GM19452 (cell line): Measurements from ENCODE around the gene CAMTA1.

Experiments
- ATAC-seq: cut with Tn5 transposase; IDR thresholded peaks from one replicate; pipeline ENCODE4 v1.9.1; 2021; ENCODE audit not compliant: unreplicated experiment

The CAMTA1 gene

DNA sequence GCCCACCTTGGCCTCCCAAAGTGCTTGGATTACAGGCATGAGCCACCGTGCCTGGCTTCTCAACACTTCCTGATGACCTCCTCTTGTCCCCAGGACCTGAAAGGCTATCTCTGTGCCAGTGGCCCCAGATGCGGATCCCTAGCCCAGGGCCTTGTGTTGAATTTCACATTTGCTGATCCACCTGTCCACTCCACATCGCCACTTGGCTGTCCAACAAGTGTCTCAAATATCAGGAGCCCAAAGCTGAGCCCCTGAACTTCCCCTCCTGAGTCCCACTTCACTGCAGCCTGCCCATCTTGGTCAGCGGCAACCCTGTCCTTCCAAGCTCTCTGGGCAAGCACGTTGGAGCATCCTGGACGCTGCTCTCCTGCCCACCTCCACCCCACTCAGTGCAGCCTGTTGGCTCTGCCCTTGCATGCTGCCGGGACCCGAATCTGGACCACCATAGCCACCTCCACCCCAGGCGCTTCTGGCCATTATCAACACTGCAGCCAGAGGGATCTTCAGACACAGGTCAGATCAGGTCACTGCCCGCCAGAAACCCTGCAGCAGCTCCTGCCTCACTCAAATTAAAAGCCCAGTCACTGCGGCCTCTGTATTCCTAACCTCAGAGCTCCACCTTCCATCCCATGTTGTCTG lies 633.3 kb downstream of the CAMTA1 start:
- no peak for ATAC-seq

DNA sequence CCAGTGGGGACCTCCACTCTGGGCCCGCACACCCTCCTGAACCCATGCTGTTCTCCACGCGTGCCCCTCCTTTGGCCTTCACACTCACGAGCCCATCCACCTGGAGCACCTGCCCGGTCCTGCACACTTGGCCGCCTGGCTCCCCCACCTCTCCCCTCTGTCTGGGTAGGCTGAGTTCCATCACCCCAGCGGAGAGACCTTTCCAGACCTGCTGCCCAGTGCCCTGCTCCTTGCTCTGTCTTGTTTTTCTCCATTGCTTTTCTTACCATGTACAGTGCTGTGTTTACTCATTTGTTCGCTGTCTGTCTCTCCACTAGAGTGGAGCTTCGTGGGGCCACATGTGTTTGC lies 634.8 kb downstream of the CAMTA1 start:
- no peak for ATAC-seq

DNA sequence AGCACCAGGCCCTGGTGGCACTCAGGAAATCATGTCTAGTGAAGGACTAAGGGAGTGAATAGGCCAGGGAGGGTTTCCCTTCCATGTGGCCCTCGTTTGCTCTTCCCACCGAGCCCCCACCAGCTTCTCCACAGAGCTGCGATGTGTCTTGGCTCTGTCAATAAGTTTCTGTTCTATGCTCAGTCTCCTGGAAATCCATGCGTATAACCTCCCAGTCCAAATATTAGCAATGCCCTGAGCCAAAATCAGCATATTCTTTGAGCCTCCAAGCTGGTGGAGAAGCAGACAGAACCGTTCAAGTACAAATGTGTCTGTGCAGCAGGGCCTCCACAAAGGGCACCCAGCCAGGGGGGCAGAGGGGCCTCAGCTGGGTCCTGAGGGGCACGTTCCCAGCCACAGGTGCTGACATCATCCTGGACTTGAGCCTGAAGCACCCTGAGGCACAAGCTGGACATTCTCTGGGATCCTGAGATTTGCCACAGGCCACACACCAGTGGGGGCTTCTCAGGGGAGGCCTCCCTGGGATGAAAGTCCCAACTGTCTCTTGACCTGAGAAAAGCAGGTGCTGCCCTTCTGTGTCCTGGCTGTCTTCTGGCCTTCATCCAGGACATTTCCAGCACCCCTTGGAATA lies 635.3 kb downstream of the CAMTA1 start:
- no peak for ATAC-seq

DNA sequence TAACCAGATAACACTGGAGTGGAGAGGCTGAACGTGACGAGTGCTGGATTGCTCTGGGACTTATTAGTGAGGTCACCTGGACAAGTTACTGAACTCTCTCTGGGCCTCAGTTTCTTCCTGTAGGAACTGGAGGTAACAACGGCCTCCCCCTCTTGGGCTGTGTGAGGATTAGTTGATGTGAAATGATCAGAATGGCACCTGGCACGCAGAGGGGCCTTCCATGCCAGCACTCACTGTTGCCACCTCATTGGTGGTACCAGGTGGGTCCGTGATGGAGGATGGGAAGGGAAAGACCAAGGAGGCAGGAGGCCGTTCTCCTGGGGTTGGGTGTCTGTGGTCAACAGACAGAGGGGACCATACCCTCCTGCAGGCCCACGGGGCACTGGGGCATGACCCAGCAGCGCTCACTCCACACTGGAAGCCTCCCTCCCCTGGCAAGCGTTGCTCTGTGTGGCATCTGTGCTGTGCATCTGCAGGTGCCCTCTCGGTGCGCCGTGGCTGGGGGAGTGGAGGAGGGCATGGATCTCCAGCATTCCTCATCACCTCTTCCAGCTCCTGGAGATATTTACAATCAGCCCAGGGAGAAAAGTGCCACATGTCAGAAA lies 636.3 kb downstream of the CAMTA1 start:
- no peak for ATAC-seq

DNA sequence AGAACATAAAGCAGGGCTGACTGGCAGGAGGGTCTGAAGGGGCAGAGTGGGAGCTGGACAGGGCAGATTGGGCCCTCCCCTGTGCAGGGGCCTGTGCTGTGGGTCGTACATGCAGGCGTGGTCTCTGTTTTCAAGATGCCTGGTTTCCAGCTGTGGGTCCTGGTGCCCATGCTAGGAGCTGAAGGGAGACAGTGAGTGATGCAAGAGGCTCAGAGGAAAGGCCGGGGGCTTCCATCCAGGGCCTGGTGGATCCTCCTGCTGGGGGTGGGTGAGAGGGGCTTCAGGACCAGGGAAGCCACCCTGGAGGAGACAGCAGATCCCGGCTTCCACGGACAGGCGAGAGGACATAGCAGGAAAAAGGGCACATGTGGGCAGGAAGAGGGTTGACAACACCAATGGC lies 636.8 kb downstream of the CAMTA1 start:
- no peak for ATAC-seq

DNA sequence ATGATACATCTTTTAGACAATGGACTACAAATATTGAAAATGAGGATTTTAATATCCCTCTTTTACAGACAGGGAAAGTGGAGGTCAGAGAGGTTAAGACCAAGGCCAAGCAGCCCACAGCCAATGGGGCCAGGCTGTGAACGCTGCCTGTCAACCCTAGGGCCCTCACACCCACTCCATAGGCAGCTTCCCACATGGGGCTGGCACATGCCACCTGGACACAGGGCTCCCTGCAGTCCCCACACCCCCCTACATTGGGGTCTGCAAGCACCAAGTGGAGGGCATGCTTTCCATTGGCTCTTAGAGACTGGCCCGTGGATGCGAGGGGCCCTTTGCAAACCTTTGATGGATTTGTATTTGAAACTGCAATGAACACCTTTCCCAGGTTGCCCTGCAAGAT lies 637.3 kb downstream of the CAMTA1 start:
- no peak for ATAC-seq

DNA sequence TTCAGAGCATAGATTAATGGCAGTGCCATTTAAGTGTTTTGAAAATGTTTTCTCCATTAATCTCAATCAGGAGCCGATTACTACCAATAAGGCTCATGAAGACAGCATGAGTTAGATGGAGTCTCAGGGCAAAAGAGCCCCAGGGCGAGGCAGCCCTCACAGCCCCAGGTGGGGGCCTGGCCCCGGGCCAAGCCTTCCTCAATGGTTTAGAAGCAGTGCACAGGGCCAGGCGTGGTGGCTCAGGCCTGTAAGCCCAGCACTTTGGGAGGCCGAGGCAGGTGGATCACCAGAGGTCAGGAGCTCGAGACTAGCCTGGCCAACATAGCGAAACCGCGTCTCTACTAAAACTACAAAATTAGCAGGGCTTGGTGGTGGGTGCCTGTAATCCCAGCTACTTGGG lies 637.7 kb downstream of the CAMTA1 start:
- no peak for ATAC-seq

DNA sequence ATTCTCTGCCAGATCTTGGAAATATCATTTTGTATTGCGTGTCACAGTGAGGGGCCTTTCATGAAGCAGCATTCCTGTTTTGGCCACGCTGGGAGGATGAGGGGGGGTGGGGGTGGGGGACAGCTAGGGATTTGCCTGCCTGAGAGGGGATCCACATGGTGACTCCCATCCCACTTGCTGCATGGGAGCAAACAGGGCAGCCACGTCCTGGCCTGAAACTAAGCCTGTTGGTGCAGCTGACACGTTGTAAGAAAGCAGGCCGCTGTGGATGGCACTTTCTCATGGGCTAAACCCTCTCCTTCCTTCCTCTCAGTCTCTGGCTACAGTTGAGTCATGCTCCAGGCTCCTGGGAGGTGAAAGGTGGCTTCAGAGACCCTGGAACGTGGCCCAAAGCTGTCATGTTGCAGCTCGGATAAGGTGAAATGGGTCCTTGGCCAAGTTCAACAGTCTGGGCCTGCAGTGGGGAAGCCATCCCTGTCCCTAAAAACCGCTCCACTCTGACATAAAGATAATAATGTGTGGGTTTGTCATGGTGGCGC lies 639.2 kb downstream of the CAMTA1 start:
- ATAC-seq = no peak

DNA sequence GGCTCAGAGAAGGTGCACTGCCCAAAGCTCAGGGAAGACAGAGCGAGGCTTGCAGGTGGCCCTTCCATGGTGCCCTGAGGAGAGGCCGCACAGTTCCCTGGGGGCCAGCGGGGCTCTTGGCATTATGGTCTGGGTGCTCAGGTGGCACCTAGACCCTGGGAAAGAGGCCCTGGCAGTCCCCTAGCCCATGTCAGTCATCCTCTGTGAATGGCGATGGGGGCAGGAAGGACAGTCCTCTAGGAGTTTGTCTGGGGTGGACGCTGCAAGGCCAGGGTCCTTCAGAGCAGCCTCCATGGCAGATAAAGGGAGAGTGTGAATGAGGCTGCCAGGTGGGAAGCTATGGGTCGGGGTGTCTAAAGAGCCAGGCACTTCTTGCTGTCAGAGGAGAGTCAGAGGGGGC lies 640.0 kb downstream of the CAMTA1 start:
- ATAC-seq = no peak

DNA sequence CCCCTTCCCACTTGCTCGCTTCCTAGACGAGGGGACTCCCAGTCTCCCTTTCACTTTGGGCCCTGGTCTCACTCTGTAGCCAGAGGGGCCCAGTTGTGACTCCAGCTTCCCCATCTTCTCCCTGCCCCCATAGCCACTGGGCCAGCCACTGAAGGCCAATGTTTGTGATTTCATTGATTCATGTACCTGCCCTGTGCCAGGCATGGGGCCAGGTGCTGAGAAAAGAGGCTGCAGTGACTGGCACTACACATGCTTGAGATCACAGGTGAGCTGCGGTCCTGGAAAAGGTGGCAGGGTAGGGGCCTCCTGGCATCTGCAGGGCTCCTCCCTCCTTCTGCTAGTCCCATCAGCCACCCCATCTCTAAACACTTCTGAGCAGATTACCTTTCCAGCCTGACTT lies 640.5 kb downstream of the CAMTA1 start:
- ATAC-seq = no peak

DNA sequence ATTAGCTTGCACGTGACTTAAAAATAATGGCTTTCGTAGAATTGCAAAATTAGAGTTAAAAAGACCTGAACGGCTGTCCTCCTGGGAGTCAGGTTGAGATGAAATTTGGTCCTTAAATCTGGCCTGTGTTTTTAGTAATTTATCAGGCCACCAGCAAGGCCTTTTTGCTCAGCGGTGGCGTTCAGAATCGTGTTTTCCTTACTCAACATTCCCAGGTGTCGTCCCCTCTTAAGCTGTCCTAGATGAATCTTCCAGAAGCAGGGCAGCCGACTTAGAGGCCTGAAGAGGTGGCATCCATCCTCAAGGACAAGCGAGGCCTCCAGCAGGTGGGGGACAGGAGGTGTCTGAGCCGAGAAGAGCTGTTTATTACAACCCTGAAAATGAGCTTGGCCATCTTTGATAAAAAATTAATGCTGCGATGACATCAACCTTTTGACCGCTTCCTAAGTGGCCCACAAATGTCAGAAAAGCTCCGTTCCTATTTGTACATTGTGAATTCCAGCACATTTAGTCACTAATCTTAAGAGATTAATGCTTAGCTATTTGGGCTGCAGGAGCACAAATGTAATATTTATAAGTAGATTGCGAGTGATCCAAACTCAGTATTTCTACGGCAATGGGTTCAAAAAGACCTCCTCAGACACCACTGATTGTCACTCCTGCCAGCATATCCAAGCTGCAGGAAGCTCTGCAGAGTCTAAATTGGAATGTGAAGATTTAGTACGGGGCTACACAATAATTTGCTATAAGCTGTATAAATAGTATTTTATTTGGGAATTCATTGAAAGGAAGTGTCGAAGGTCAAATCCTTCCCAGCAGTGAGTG lies 641.7 kb downstream of the CAMTA1 start:
- ATAC-seq = no peak

DNA sequence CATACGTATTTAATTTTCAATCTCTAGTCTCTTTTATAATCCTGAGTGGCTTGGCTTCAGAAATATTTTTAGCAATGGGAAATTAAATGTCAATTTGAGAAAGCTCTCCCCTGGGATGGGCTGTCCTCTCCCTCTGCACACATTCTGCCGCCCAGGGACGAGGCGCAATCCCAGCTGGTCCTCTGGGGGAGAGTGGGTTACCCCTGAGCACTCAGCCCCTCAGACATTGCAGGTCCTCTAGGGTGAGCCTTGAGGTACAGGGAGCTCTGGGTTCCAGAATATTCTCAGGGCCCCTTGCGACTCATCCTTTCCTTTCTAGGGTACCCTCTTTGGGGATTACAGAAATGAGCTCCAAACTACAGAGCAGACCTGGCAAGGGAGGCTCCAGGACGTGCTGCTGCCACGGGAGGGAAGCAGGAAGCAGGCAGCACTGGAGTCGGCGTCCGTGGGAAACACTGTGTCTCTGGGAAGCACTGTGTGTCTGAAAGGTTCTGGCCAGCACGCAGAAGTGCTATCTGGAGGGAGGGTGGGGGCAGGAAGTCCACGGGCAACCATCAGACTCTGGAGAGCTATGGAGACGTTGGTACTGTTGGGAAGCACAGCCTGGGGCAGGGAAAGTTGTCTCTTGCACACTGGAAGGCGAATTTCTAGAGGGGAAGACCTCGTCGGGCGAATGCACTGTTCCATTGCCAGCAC lies 642.5 kb downstream of the CAMTA1 start:
- ATAC-seq = no peak

DNA sequence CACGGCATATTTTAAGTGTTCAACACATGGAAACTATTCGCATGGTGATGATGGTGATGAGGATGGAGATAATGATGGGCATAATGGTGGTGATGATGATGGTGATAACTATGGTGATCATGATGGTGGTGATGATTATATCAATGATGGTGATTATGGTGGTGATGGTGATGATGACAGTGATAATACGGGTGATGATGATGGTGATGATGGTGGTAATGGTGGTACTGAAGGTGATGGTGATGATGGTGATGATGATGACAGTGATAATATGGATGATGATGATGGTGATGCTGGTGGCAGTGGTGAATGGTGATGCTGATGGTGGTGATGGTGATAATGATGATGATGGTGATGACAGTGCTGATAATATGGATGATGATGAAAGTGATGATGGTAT lies 644.0 kb downstream of the CAMTA1 start:
- no peak for ATAC-seq

DNA sequence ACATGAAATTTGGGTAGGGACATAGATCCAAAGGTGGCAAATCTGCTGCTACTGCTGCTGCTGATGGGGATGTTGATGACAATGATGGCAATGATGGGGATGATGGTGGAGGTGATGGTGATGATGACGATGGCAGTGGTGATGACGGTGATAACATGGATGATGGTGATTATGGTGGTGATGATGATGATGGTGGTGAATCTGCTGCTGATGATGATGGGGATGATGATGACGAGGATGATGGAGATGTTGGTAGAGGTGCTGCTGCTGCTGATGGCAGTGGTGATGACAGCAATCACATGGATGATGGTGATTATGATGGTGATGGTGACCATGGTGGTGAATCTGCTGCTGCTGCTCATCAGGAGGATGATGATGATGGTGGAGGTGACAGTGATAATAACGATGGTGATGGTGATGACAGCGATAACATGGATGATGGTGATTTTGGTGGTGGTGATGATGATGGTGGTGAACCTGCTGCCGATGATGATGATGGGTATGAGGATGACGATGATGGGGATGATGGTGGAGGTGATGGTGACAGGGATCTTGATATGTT lies 644.9 kb downstream of the CAMTA1 start:
- no peak for ATAC-seq

DNA sequence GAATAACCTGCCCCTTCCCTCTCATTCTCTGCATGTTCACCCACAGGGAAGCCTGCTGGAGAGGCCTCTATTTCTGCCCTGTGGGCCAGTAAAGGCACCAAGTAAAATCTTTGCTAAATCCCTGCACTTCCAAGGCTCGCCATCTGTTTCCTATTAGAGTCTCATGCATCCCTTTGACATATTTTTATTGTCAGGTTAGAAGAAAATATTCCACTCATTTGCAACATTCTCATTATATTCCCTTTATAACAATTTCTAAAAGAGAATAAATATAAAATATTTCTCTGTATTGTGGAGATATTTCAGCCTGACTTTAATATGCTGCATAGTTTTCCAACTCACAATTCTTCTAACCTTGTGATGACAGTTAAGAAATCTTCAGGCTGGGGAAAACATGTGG lies 645.4 kb downstream of the CAMTA1 start:
- no peak for ATAC-seq

DNA sequence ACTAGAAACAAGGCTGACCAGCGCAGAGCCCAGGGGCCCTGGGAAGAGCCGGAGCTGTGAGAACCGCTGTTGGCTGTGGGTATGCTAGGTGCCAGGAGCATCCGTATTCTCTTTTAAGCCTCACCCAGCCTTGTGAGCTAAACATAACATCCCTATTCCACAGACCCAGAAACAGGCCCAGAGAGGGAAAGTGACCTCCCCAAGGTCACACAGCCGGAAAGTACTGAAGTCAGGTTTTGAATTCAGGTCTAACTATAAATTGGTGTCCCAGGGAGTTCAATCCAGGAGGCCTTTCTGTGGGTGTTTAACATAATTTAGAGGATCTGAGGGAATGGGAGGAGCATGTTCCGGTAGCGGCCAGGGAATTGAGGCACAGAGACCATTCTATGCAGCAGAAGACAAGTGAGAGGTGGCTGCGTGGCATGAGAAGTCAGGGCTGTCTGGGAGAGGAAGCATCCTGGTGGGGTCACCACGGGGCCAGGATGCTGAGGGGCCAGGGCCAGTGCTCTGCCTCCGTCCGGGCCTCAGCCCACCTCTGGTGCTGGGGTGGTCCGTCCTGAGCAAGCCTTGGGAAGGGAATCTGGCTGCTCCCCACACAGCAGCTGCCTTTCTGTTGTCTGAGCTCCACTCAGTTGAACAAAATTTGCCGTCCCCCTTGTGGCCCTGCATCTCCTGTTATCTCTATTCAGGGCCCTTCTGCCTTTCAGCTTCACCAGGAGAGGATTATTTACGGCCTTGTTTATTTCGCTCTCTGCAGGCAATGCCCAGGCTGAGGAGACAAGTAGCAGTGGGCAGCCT lies 647.0 kb downstream of the CAMTA1 start:
- ATAC-seq = no peak

DNA sequence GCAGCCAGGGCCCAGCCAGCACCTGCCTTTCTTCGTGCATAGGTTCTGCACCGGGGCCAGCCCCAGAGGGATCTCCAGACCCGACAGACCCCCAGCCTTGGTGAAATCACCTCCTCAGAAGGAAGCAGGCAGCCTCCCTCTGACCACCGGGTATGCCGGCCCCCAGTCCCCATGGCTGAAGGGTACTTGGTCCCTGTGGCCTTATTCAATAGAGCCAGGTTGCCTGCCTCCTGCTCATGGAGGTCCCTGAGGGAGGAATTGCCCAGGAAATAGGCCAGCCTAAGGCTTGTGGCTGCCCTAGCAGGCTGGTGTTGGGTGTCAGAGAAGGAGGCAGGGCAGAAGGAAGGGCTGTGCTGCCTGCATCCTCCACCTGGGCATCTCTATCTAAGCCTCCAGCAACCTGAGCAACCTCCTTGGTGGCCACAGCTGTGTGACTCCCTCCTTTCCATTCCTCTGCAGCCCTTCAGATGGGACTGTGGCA lies 647.7 kb downstream of the CAMTA1 start:
- ATAC-seq = no peak

DNA sequence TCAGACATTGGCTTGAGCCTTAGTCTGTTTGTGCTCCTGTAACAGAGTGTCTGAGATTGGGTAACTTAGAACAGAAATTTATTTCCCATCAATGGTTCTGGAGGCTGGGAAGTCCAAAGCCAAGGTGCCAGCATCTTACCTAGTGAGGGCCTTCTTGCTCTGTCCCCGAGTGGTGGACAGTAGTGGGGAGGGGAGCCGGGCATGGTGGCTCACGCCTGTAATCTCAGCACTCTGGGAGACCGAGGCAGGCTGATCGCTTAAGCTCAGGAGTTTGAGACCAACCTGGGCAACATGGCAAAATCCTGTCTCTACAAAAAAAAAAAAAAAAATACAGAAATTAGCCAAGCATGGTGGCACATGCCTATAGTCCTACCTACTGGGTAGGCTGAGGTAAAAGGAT lies 649.3 kb downstream of the CAMTA1 start:
- no peak for ATAC-seq

DNA sequence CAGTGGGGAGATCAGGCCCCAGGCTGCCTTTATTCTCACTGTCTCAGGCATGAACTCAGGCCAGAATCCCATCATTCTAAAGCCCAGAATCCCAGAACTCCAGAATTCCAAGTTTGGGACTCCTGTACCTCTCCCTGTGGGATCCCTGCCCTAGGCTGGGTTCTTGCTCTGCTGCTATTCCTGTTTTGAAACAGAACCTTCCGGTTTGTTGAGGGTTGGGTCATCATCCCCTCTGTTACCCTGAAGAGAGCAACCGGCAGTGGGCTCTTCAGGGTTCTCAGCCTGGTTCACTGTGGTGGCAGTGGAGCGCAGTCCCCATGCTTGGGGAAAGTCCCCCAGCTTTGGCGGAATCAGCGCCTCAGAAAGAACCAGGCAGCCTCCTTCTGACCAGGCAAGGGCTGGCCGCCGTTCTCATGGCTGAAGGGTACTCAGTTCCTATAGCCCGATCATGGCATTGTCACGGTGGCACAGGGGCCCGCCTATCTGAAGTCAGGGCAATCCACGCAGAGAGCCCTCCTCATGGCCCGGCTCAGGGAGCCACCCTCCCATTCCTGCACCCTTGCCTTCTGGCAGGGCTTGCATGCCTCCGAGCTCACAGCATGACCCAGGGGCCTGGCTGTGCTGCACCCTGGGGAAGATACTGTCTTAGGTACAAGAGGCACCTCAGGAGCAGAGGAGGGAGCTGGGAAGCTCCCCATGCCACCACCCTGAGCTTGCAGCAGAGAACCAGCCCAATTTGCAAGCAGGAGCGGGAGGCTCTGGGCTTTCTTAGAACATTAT lies 650.2 kb downstream of the CAMTA1 start:
- ATAC-seq = no peak
